ENCODE data around the gene XYLT1.

Gene XYLT1

DNA sequence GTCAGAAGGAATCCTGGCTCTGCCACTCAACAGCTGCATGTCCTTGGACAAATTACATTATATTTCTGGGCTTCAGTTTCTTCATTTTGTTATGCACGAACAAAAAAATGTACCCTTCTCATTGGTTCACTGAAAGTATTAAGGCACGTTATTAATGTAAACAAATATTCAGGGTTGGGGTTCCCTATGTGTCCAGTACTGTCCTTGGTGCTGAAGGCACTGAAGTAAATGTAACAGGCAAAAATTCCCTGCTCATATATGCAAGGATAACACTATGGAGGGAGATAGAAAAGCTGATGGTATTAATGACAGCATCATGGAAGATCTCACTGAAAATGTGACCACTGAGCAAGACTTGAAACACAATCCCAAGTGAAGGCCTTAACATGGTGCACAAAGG, 386.6 kb downstream of the XYLT1 start:
- no peak for DNase-seq
- in situ Hi-C loops (cut with MboI; ENCODE audit: low pct_unique_long_range_greater_than_20kb, low sequenced_read_pairs) = no loop called here

DNA sequence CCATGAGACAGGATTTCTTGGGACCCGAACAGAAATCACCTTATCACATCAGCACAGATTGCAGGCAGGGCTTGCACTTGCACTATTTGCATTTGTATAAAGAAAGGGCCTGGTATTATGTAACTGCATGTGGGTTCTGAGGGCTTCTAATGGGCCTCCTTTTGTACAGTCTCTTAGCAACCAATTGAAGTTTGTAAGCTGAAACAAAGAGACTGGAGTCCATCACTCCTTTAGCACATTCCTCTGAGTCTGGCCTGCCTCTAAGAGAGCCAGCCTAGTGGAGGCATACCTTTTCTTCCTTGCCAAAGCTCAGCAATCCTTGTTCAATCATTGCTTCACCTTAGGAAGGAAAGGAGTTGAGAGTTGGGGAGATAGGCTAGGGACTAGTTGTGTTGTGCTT, 387.1 kb downstream of the XYLT1 start:
- in situ Hi-C loops (cut with MboI; ENCODE audit: low pct_unique_long_range_greater_than_20kb, low sequenced_read_pairs) = no loop called here
- no peak for DNase-seq

- no peak for DNase-seq
- in situ Hi-C loops (cut with MboI; ENCODE audit: low pct_unique_long_range_greater_than_20kb, low sequenced_read_pairs) = no loop called here
These were observed 388.5 kb downstream of the XYLT1 start for GRCh38 chr16:17082095-17082882.

- in situ Hi-C loops (cut with MboI; ENCODE audit: low pct_unique_long_range_greater_than_20kb, low sequenced_read_pairs) = no loop called here
- no peak for DNase-seq
These were observed 390.7 kb downstream of the XYLT1 start for GRCh38 chr16:17080105-17080504.

- DNase-seq = no peak
- in situ Hi-C loops (cut with MboI; ENCODE audit: low pct_unique_long_range_greater_than_20kb, low sequenced_read_pairs) = no loop called here
These were observed 391.7 kb downstream of the XYLT1 start for GRCh38 chr16:17078931-17079631.

- DNase-seq = no peak
- in situ Hi-C loops (cut with MboI; ENCODE audit: low pct_unique_long_range_greater_than_20kb, low sequenced_read_pairs) = no loop called here
These were observed 393.8 kb downstream of the XYLT1 start for GRCh38 chr16:17076818-17077498.

DNA sequence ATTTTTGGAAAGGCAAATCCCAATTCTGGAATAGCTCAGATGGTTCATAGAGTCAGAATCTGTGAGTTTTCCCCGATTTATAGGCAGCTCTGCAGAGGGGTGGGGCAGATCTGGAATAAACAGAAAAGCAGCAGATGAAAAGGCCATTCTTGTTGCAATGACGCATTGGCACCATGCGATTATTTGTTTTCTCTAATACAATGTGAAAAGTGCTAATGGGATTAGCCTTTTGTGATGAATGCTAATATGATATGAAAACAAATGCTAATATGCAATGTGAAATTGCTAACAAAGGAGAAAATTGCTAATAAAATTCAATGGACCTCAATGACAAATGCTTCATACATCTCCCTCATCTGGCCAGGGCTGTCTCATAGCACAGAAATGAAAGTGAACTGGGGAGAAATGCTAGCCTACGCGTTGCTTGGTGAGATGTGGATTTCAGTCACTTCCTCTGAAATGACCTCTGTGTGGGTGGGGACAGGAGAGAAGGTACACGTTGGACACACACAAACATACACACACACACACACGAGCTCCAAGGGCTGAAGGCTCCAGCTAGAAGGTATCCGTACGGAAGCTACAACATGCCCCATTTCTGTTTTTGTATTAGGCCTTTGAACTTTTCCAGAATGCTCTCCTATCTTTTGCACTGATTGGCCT, 394.5 kb downstream of the XYLT1 start:
- DNase-seq = no peak
- in situ Hi-C loops (cut with MboI; ENCODE audit: low pct_unique_long_range_greater_than_20kb, low sequenced_read_pairs) = no loop called here

- in situ Hi-C loops (cut with MboI; ENCODE audit: low pct_unique_long_range_greater_than_20kb, low sequenced_read_pairs) = loop anchor here (25.0 kb wide), 1 partner anchor 90 kb away; no protein-coding TSS in a partner anchor
- no peak for DNase-seq
These were observed 398.7 kb downstream of the XYLT1 start for GRCh38 chr16:17072104-17072503.

DNA sequence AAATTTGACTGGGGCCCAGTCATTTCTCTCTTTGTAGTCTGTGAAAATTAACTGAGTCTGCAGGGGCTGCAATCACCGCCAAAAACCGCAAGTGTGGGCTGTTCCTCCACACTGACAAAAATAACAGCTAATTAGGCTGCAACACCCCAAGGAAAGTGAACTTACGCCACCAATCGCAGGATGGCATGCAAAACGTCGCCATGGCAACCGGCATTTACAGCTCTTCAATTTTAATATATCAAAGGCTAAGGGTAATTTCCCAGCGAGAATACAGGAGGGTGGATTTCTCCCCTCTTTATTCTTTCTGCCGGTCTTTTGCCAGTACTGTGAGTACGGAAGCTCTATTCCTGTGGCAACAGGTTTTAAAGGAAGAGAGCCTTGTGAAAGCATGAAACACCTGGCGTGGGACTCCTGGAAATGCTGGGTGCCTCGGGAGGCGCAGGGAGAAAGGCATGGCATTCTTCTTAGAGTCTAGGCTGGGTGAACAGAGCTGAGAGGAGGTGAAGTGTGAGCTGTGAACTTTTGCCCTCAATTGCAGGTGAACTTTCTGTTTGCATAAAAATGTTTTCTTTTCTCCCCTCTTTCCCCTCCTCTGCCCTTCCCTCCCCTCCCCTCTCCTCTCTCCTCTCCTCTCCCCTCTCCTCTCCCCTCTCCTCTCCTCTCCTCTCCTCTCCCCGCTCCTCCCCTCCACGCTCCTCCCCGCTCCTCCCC, 399.7 kb downstream of the XYLT1 start:
- DNase-seq = peak; percentile 64
- in situ Hi-C loops (cut with MboI; ENCODE audit: low pct_unique_long_range_greater_than_20kb, low sequenced_read_pairs) = loop anchor here (25.0 kb wide), 1 partner anchor 91 kb away; no protein-coding TSS in a partner anchor

- DNase-seq = no peak
- in situ Hi-C loops (cut with MboI; ENCODE audit: low pct_unique_long_range_greater_than_20kb, low sequenced_read_pairs) = loop anchor here (25.0 kb wide), 1 partner anchor 93 kb away; no protein-coding TSS in a partner anchor
These were observed 401.1 kb downstream of the XYLT1 start for GRCh38 chr16:17069681-17070080.

GRCh38 chr16:17068524-17068923, 402.2 kb downstream of the XYLT1 start:
- in situ Hi-C loops (cut with MboI; ENCODE audit: low pct_unique_long_range_greater_than_20kb, low sequenced_read_pairs) = loop anchor here (25.0 kb wide), 1 partner anchor 94 kb away; no protein-coding TSS in a partner anchor
- no peak for DNase-seq

DNA sequence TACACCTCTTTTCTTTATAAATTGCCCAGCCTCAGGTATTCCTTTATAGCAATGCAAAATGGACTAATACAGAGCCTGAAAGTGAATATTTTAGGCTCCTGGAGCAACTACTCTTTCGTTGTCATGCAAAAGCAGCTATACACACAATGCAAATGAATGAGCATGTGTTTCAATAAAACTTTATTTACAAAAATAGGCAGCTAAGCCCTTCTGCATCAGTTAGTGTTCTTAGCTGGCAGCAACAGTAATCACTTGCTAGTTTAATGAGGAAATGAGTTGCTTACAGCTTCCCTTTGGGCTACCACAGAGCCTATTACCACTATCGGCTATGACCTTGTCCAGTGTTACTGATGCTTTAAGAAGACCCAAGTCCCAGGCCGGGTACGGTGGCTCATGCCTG, 402.9 kb downstream of the XYLT1 start:
- in situ Hi-C loops (cut with MboI; ENCODE audit: low pct_unique_long_range_greater_than_20kb, low sequenced_read_pairs) = loop anchor here (25.0 kb wide), 1 partner anchor 94 kb away; no protein-coding TSS in a partner anchor
- no peak for DNase-seq

DNA sequence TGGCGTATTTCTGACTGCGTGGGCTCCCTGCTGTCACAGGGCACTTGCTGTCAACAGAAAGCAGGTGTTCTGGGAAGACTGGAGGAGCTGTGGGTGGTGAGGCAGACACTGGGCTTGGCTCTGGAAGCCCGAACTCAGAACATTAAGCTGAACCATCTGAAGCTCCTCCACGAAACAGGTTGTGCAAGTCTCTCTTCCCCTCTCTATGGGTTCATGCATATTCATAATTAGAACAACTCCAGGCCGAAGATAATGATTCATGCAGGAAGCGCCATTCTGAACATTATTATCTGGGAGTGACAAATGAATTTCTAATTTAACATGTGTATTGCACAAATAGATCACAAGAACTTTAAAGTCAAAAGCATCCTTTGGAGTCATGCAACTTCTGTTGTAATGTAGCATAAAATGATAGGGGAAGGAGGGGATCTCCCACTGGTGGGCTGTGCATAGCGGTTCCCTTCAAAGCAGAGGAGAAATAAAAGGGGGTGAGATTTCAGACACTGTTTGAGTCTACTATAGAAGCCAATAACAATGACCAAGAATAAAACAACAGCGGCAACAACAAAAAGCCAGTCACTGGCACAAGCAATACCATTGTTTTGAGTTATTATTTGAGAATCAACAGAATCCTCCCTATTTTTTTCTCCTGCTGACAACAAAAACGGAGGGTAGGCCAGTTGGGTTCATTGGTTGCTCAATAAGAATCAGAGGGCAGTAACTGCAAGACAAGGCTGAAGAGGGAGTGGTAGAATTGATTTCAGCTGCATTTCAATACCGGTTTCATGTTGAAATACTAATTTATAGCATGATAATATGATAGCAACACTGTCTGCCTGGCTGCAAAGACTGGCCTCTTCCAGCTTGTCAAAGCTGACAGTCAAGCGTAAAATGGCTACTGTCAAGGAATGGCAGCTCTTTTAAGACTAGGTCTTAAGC, 407.3 kb downstream of the XYLT1 start:
- in situ Hi-C loops (cut with MboI; ENCODE audit: low pct_unique_long_range_greater_than_20kb, low sequenced_read_pairs) = loop anchor here (25.0 kb wide), 1 partner anchor 99 kb away; no protein-coding TSS in a partner anchor
- no peak for DNase-seq

- in situ Hi-C loops (cut with MboI; ENCODE audit: low pct_unique_long_range_greater_than_20kb, low sequenced_read_pairs) = loop anchor here (25.0 kb wide), 1 partner anchor 100 kb away; no protein-coding TSS in a partner anchor
These were observed 408.1 kb downstream of the XYLT1 start for GRCh38 chr16:17062676-17063075.

GRCh38 chr16:17061326-17061725, 409.4 kb downstream of the XYLT1 start:
- in situ Hi-C loops (cut with MboI; ENCODE audit: low pct_unique_long_range_greater_than_20kb, low sequenced_read_pairs) = loop anchor here (25.0 kb wide), 1 partner anchor 101 kb away; no protein-coding TSS in a partner anchor
- no peak for DNase-seq

More at GRCh38 chr16:17062676-17063075, 408.1 kb downstream of the XYLT1 start:
- DNase-seq = no peak

DNA sequence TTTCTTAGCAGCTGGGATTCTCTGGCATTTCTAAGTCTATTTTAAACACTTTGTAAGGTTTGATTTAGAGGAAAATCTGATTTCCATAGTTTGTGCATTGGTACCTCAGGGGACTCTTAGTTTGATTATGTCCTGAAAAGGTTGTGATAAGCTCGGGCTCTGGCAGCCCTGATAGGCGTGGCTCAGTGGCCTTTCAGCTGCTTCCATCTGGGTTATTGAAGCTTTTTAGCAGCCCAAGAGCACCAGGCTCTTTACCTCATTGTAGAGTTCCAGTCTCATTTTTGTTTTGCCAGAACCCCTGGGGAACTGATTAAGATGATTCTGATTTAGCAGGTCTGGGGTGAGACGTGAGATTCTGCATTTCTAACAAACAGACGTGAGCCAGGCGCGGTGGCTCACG, 412.3 kb downstream of the XYLT1 start:
- in situ Hi-C loops (cut with MboI; ENCODE audit: low pct_unique_long_range_greater_than_20kb, low sequenced_read_pairs) = loop anchor here (25.0 kb wide), 1 partner anchor 104 kb away; no protein-coding TSS in a partner anchor
- no peak for DNase-seq

DNA sequence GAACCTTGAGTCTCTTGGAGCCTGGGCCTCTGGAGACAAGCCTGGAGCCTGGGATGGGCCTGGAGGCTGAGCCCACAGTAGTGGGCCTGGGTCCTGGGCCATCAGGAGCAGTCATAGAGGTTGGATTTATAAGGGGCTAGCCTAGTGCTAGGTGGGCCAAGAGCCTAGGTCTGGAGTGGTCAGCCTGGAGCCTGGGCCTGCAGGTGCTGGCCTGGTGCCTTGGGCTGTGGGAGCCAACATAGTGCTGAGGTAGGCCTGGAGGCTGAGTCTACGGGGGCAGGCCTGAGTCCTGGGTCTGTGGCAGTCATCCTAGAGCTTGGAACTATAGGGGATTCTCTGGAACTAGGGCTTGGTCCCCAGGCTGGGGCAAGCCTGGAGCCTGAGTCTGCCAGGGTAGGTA, 414.1 kb downstream of the XYLT1 start:
- in situ Hi-C loops (cut with MboI; ENCODE audit: low pct_unique_long_range_greater_than_20kb, low sequenced_read_pairs) = loop anchor here (25.0 kb wide), 1 partner anchor 106 kb away; no protein-coding TSS in a partner anchor

More for the DNA sequence above, 414.1 kb downstream of the XYLT1 start:
- no peak for DNase-seq
